Ishikawa (cell line): Measurements from ENCODE around the gene TXLNA.
A peak's percentile ranks its signal among the peaks of the same experiment; 100 is the strongest.

ENCODE experiments used
- CEBPB ChIP-seq: IDR thresholded peaks from 2 replicates; pipeline ENCODE4 v1.6.1; 2012
- CREB1 ChIP-seq: IDR thresholded peaks from 2 replicates; pipeline ENCODE4 v1.6.1; 2012; ENCODE audit warnings: low read depth
- MAX ChIP-seq: IDR thresholded peaks from 2 replicates; pipeline ENCODE4 v1.6.1; 2012
- REST ChIP-seq: IDR thresholded peaks from 2 replicates; pipeline ENCODE4 v1.6.1; 2012; ENCODE audit warnings: low read depth, mild to moderate bottlenecking
- TCF12 ChIP-seq: IDR thresholded peaks from 2 replicates; pipeline ENCODE4 v1.6.1; 2012; ENCODE audit warnings: low read depth

- peak; percentile 82 for TF ChIP-seq MAX
- no peak for TF ChIP-seq REST
- no peak for TF ChIP-seq CEBPB
- TF ChIP-seq CREB1: peak; percentile 76
- peak; percentile 24 for TF ChIP-seq TCF12
Observed at GRCh38 chr1:32205401-32206370, 26.2 kb downstream of the TXLNA start, which contains the start of gene IQCC.
